RKO (cell line): Measurements from ENCODE around the gene PCYT1B.
A peak's percentile ranks its signal among the peaks of the same experiment; 100 is the strongest.
"Not testable (repeated sequence)": the region's sequence is repeated elsewhere in the genome, so short reads cannot be mapped to it uniquely, and the experiment has no call there.

Source experiments
- DNase-seq: peaks from one replicate; pipeline ENCODE4 v3.0.0-alpha.2; 2016; ENCODE audit warnings: low spot score

The PCYT1B gene

DNA sequence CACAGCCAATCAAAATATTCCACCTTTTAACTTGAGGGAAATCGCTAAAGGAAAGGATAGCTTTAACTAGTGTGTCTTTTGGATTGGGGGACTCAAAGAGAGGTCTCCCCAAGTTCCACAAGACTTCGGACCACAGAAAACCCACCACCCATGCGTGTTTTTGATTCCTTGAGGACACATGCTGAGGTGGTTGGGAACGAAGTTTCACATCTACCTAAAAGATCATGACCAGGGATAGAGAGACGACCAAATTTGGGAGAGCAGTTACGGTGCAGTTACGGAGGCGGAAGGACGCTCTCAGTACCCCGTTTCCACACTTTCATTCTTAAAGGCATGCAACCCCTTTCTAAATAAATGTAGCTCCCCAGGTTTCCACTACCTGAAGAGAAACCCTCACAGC, 1.1 kb downstream of the PCYT1B start:
- no peak for DNase-seq

DNA sequence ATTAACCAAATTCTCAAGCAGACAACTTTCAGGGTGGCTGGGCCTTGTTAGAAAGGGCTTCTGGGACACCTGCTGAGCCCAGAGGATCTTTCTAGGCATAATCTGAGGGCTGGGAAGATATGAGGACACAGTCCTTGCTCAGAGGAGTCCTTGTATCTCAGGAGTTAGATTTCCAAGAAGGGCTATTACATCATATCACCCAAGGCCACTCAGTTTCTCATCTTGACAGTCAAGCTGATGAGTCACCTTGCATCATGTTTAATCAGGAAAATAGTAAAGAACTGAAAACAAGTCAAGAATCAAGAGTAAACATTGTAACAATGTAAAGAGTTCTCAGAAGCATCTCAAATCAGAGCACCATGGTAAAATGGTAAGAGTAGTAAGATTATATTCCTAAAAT, 4.0 kb downstream of the PCYT1B start:
- peak; percentile 21 for DNase-seq

DNA sequence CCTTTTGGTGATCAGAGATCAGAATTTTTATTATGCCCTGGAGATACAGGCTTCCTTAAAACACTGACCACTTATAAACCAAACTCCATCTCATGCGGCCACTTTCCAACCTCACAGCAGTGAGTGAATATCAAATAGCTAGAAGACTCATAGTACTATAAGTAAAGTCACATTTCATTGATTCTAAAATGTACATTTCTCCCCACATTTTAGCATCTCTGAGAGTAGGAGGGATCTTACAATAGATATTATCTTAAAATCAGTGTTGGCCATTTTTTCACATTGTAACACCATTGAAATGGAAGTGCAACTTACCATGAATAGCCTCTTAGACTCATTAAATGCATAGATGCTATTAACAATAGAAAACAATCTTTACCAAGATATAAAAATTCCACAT, 17.4 kb downstream of the PCYT1B start:
- no peak for DNase-seq

DNA sequence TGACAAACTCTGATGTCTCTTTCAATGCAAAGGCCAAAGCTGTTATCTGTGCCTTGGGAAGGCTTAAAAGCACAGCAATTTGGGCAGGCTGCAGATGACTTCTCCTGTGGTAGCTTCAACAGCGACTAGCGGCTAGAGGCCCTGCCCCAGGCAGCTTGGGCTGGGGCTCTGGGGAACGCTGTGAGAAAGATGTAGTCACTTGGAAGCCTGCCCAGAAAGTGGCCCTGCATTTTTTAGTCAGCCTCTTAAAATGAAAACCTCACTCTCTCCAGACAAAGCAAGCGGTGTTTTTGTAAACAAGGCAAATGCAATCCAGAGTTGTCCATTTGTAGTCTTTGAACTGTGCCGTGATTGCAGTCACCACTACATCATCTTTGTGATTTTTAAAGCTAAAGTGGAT, 27.5 kb downstream of the PCYT1B start:
- peak; percentile 2 for DNase-seq

DNA sequence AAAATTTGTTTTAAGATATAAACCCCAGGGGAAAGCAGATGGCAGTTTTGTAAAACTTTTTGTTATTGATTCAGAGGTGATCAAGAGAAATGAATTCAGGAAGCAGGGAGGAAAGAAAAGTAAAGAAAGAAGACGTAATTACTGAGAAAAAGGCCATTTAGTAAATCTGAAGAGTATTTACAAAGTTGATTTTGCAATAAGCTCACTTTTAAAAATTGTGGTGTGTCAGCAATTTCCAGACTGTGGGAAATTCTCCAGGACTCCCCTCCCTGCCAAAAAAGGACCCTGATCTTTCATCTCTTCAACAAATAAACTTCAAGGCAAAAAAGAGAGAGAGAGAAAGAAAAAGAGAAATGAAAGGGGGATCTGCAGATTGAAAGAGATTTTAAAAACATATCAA, 36.6 kb downstream of the PCYT1B start:
- no peak for DNase-seq

DNA sequence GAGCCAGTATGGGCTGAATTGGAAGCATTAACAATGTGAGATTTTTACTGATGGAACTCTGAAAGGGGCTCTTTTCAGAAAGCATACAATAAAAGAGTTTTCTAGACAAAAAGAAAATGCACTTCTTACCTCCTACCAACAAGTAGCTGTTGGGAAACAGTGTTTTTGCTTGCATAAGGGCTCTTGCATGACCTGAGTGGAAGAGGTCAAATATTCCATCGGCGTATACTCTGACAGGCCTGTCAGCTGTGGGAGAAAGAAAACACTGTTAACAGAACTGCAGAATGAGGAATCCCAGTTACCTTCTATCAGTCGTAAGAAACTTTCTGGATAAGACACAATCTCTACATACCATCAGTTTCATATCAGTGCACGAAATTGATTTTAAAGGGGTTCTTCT, 39.5 kb downstream of the PCYT1B start:
- no peak for DNase-seq

DNA sequence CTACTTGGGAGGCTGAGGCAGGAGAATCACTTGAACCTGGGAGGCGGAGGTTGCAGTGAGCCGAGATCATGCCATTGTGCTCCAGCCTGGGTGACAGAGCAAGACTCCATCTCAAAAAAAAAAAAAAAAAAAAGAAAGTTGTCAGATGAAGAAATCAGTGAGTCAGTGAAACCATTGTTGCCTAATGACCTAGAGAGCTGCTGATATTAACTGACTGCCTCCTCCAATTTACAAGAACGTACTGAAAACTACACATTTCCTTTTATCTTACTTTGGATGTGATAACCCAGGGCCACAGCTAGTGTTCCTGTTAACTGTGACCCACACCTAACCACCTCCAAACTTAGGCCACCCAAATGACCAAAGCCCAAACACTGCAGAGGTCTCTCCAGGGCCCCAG, 41.2 kb downstream of the PCYT1B start:
- DNase-seq, result not testable (repeated sequence)

DNA sequence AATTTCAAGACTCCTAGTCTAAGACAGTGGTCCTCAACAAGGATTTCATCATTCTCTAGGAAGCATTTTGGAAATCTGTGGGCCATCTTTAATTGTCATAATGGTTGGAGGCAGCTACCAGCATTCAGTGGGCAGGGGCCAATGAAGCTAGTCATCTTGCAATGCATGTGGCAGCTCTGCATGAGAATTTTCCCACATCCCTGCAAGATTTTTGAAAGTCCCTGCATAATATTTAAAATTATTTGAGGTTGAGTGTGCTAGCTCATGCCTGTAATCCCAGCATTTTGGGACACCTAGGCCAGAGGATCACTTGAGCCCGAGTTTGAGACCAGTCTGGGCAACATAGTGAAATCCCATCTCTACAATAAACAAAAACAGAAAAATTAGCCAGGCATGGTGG, 44.0 kb downstream of the PCYT1B start:
- DNase-seq, result no peak

DNA sequence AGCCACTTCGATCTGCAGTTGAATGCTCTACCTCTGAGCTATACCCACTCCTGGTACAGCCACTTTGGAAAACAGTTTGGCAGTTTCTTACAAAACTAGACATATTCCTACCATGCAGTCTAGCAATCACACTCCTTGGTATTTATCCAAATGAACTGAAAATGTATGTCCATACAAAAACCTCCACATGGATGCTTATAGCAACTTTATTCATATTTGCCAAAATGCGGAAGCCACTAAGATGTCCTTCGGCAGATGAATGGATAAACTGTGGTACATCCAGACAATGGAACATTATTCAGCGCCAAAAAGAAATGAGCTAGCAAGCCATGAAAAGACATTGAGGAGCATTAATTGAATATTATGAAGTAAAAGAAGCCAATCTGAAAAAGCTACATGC, 45.3 kb downstream of the PCYT1B start:
- no peak for DNase-seq

DNA sequence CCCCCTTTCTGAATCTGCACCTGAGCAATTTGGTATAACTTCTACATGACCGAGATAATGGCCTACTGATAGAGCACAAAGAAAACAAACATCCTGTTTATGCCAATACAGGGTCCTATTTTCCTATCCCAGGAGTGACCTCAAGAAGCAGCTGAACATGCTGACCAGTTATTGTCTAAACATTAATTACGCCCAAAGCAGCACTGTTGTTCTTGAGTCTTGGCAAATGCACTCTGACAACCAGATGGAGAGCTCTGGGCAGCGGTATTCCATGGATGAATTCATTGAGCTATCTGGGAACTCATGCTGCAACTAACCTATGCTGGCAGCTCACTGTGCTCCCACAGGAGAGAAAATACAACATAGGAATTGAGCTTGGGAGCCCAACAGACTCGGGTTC, 52.6 kb downstream of the PCYT1B start:
- no peak for DNase-seq

DNA sequence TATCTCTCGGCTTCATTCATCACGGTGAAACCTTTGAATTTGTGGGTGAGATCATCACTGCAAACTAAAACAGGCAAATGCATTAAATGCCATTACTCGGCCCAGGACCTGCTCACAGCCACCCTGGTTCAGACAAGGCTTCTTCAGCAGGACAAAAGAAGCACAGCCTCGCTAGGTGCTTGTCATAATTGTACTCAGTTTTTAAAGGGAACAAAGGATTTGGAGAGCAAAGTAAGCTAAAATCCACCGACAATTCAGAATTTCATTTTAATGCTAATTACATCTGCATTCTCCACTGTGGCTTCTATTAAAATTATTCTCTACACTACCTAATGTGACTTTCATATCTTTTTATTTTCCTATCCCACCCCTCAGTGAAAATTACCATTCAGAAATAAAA, 57.0 kb downstream of the PCYT1B start:
- DNase-seq, result no peak

DNA sequence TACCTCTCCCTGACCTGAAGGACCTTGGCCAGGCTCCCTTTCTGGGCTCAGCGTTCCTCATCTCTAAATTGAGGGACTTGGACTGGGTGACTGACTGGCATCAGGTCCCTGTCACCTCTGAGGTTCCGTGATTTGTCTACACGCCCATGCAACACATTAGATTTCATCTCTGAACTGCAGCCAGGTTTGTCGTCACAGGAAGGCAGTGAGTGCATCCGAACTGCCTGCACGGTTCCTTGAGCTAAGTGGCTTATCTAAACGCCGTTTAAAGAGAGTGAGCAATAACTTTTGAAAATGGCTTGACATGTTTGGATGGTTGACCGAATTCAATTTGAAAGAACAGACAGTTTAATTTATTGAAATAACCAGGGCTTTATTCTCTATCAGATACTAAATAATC, 70.1 kb downstream of the PCYT1B start:
- DNase-seq, result no peak

DNA sequence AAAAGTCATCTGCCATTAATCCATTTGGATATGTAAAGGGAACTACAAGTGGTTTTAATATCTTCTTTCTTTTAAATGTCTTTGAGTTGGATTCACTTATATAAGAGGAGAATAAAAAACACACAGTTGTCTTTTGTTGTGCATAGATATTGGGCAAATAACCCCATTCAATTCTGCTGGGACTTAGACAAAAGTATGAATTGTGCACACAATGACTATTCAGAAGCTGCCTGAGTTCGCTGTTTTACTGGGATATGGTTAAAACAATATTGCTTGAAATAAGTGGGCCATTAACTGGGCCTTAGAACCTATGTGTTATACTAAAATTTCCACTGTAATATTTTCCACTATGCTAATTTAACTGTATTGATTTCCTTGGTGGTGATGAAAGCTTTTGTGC, 71.7 kb downstream of the PCYT1B start:
- no peak for DNase-seq

DNA sequence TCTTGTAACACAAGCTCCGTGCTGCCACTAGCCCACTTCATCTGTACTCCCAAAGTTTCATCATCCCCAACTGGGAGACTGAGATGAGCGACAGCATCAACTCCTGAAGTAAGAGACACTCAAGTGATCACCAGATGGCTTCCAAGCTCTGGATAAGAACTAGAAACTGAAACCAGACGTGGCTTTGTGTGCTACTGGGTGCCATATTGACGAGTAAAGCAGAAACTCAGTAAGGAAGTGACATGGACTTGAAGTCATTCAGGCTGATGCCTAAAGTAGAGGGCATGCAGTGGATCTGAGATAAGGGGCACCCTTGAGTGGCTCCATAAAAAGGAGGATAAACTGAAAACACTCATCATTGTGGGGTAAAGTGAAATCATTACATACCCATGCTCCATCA, 72.4 kb downstream of the PCYT1B start:
- DNase-seq, result no peak

DNA sequence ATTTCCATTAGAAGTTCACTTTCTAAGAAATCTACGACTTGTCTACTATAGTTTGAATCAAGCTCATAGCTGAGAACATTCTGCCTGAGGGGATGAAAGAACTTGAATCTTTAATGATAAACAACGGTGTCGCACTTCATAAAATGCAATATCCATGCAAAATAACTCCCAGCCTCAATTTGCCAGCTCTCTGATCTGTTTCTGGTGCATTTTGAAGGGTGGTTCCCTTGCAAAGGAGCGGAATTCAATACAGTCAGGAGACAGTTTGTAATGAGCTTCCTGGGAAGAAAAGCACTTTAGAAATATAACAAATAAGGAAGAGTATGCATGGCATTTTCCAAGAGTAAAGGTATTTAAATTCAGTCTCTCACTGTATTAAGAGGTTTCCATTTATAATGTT, 80.0 kb downstream of the PCYT1B start:
- DNase-seq, result no peak

DNA sequence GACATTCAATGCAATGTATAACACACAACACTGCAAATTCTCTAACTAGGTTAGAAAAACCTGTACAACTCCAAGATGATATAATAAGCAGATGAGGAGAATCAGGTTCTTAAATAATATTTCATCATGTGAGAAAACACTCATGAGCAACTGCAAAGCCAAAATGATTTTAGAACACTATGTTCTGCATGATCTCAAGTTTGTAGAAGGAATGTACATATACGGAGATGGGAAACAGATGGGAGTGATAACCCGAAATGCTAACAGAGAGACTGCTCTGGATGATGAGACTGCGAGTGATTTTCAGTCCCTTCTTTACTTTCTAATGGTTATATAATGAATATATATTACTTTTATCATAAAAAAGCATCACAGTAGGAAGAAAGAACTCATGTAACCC, 80.9 kb downstream of the PCYT1B start:
- DNase-seq, result no peak

DNA sequence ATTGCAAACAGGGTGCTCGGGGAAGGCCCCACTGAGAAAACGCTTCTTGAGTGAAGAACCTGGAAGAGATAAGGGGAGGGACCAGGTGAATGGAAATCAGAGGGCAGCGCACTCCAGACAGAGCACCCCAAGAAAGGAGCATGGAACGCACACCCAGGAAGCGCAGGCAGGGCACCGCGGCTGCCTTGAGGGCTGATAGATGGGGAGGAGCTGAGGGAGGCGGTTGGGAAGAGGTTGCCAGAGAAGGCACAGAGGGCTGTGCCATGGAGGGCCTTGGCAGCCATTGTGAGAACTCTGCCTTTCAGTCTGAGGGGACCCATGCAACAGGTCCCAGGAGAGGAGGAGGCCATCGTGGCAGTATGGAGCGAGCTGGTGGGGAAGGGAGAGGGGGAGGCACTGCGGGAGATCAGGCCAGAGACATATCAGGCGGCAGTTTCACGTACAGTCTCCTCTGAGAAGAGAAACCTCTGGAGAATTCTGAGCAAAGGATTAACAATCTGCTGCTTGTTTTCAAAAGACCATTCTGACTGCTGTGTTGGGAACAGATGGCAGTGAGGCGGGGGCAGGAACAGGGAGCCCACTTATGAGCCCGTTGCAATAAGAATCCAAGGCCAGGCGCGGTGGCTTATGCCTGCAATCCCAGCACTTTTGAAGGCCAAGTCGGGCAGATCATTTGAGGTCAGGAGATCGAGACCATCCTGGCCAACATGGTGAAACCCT, 83.7 kb downstream of the PCYT1B start:
- DNase-seq, result no peak

DNA sequence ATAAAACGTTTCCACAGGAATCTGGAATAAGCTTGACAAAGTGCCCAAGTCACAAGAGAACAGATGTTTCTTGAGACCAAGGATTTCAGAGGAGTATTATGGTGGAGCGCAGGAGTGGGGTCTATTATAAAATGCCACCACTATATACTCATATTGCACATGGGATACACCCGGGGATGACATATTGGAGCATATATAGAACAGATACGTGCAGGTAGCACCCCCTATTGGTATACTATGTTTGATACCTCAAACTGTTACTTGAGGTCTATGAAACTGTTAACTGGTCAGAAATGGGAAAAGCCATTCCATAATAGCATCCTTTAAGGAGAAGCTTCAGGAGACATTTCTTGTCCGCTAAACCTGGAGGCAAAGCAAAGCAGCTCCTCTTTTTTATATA, 86.0 kb downstream of the PCYT1B start:
- peak; percentile 20 for DNase-seq

DNA sequence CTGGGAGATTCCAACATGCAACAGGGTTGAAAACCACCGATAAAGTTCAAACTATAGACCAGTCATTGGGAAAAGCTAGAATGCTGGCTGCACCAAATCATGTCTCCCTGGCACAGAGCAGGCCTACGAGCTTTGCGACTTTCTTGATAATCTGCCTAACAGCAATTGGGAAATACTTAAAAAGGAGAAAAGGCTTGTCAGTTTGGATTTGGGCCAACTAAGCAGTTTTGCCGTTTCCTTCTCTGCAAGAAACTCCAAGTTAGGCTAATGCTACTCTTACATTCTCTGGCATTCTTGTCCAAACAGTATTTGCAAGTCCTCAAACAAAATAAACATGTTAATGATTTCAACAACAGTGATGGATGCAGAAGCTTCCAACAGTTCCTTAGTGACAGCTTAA, 94.1 kb downstream of the PCYT1B start:
- DNase-seq, result no peak

DNA sequence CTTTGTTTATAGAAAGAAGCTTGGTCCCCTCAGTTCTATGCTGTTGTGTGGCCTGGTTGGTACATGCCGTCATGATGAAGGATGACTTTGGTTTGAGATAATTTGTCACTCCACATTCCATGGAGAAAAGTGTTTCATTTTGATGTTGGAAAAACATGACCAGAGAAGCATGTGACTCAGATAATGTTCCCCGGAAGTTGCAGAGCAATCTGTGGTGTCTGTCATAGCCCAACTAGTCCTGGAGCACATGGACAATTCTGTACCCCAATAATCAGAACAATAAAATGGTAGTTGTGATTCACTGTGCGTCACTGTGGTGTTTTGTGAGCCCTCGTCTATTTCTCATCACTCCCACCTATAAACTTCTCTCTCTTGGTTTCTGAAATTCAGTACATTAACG, 97.0 kb downstream of the PCYT1B start:
- DNase-seq, result peak; percentile 51

DNA sequence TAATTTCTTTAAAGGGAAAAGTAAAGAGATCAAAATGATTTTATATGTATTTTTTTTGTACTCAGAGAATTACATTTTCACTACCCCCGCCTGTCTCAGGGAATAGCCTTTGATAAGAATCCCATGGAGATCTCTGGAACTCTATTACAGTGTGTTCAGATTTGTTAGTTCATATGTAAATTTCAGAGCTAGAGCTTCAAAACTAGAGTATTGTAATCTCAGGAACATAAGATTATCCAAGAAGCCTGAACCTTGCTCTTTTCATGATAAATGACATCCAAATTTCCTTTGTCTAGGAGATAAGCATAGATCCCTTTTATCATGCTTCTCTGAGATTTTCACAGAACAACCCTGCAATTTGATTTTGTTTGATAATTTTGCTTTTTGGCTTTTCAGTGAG, 99.2 kb downstream of the PCYT1B start:
- DNase-seq, result no peak

DNA sequence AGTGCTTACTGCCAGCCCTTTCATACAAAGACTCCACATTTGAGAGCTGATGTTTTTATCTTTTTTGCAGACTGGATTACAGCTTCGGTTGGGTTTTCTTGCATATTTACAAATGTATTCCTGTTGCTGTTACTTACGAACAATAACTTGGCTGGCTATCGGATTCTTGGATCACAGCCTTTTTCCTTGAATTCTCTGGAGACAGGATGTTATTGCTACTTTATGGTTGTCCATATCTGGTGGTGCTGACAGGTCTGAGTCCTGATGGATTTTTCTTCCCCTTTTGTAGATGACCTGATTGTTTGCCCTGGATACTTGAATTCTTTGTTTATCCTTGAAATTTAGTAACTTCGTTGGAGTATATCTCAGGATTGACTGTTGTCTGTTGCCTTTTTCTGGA, 104.4 kb downstream of the PCYT1B start:
- no peak for DNase-seq

DNA sequence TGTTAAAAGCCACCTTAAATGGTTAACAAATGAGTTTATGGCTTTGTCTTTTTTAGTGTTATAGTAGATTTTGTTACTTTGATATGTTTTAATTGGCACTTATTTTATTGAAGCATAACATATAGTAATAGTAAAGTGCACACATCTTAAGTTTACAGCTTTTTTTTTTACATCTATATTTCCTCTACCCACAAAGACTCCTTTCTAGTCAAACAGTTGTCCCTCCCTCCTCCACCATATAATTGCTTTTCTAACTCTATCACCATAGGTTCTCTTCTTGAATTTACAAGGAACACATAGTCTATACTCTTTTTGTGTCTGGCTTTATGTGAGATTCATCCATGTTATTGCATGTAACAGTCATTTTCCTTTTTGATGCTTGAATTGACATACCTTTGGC, 110.6 kb downstream of the PCYT1B start:
- no peak for DNase-seq

DNA sequence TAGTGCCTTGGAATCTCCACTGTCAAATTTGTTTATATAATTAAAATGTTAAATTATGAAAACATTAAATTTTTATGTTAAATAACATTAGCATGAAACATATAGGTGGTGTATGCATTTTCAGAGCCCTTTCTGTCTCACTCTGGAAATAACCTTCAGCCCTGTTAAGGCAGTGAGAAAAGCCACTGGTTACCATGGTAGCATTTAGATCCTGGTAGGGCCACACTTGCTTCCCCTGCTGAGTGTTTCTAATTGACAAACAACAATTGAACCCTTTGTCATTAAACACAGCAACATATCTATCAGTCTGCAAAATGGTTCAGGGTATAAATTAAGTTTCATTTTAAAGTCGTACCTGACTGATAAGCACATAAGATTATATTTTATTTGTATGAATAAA, 118.5 kb downstream of the PCYT1B start:
- no peak for DNase-seq

DNA sequence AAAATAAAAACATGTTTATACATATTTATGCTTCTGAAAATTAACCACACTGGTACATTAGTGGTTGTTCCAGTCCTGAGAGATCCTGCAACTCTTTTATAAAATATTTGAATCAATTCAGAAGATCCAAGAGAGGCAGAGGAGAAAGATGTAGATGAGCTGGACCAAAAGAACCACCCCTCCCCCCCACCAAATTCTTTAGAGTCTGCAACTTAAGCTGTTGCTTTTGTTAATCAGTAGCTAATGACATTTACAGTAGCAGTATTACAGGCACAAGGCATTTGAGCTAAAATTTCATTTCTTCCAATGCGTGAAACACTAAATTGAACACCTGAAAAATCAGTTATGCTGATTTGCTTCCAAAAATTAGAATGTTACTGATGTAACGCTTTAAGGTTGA, 120.5 kb downstream of the PCYT1B start:
- DNase-seq, result no peak
